ENCODE results near the gene RNF157. TPM values are rescaled to one million over a fixed set of nuclear protein-coding genes. Genes with fewer than 3 reads are reported as not detected.
A peak's percentile ranks its signal among the peaks of the same experiment; 100 is the strongest.

RNF157 gene
- total and polyA plus RNA-seq, 2 of the 13 experiments (the other 11 are each of a cell fraction or from before 2014, with no cell fraction given), result 0.44 to 1.5 TPM

DNA sequence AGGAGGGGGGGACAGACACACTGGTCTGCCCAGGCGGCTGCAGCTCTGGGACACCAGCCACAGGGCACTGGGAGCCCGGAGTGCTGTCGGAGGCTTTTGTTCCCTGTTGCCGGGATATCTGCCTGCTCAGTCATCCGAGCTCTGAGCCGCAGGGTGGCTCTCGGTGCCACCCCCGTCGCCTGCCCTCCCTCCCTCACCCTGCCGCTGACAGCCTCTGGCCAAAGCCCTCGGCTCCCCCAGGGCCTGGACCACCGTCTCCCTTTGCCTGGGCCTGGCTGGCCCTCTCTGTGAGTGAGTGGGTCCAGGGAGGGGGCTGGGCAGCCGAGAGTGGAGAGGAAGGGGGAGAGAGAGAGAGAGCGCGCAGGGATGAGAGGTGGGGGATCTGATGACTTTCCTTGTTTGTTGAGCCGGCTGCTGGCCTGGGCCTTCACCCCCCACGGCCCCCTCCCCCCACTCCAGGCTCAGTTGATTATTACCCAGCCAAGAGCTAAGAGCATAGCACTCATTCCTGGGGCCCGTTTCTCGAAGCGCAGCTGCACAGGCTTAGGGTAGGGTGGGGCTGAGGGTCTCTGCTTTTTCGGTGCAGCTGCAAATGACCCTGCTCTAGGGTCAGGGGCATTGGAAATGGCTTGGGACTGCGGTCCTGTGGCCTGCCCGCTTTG, 101.9 kb downstream of the RNF157 start (continued):
- TF ChIP-seq, protein P1, sequence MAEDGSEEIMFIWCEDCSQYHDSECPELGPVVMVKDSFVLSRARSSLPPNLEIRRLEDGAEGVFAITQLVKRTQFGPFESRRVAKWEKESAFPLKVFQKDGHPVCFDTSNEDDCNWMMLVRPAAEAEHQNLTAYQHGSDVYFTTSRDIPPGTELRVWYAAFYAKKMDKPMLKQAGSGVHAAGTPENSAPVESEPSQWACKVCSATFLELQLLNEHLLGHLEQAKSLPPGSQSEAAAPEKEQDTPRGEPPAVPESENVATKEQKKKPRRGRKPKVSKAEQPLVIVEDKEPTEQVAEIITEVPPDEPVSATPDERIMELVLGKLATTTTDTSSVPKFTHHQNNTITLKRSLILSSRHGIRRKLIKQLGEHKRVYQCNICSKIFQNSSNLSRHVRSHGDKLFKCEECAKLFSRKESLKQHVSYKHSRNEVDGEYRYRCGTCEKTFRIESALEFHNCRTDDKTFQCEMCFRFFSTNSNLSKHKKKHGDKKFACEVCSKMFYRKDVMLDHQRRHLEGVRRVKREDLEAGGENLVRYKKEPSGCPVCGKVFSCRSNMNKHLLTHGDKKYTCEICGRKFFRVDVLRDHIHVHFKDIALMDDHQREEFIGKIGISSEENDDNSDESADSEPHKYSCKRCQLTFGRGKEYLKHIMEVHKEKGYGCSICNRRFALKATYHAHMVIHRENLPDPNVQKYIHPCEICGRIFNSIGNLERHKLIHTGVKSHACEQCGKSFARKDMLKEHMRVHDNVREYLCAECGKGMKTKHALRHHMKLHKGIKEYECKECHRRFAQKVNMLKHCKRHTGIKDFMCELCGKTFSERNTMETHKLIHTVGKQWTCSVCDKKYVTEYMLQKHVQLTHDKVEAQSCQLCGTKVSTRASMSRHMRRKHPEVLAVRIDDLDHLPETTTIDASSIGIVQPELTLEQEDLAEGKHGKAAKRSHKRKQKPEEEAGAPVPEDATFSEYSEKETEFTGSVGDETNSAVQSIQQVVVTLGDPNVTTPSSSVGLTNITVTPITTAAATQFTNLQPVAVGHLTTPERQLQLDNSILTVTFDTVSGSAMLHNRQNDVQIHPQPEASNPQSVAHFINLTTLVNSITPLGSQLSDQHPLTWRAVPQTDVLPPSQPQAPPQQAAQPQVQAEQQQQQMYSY (CRISPR knock-in tag; IDR thresholded peaks at IDR 0.05), result 0 out of 2 replicates have a peak, but pooled peaks have one; percentile 1
- peak; percentile 78; the same call in 1 of the 2 replicates for TF ChIP-seq ZNF275 (CRISPR knock-in tag; IDR thresholded peaks at IDR 0.05; ENCODE audit: borderline replicate concordance)
- TF ChIP-seq ZFP90 (CRISPR knock-in tag; IDR thresholded peaks at IDR 0.05; ENCODE audit: borderline replicate concordance), result peak; percentile 95
- no peak for TF ChIP-seq SNRNP70 (IDR thresholded peaks at IDR 0.05; ENCODE audit: low read depth, low read length)
- TF ChIP-seq MIXL1 (CRISPR knock-in tag; IDR thresholded peaks at IDR 0.05), result peak; percentile 87
- no peak for TF ChIP-seq SUZ12 (IDR thresholded peaks at IDR 0.05; ENCODE audit: low read depth, low read length)
- TF ChIP-seq ZNF282 (IDR thresholded peaks at IDR 0.05; ENCODE audit: partially characterized antibody), result no peak
- TF ChIP-seq ZNF512B (CRISPR knock-in tag; IDR thresholded peaks at IDR 0.05; ENCODE audit: borderline replicate concordance), result peak; percentile 65
- TF ChIP-seq FLYWCH1 (CRISPR knock-in tag; IDR thresholded peaks at IDR 0.05), result no peak; the same call in 1 of the 2 replicates
- no peak for TF ChIP-seq ZFYVE20 (CRISPR knock-in tag; IDR thresholded peaks at IDR 0.05; ENCODE audit: borderline replicate concordance, low read depth)
- TF ChIP-seq IKZF1 (IDR thresholded peaks at IDR 0.05), result no peak
- TF ChIP-seq, protein P2, sequence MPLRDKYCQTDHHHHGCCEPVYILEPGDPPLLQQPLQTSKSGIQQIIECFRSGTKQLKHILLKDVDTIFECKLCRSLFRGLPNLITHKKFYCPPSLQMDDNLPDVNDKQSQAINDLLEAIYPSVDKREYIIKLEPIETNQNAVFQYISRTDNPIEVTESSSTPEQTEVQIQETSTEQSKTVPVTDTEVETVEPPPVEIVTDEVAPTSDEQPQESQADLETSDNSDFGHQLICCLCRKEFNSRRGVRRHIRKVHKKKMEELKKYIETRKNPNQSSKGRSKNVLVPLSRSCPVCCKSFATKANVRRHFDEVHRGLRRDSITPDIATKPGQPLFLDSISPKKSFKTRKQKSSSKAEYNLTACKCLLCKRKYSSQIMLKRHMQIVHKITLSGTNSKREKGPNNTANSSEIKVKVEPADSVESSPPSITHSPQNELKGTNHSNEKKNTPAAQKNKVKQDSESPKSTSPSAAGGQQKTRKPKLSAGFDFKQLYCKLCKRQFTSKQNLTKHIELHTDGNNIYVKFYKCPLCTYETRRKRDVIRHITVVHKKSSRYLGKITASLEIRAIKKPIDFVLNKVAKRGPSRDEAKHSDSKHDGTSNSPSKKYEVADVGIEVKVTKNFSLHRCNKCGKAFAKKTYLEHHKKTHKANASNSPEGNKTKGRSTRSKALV (CRISPR knock-in tag; IDR thresholded peaks at IDR 0.05), result peak; percentile 82
- TF ChIP-seq ZNF841 (CRISPR knock-in tag; IDR thresholded peaks at IDR 0.05; ENCODE audit: borderline replicate concordance), result no peak
- no peak; the same call in none of the 2 replicates for TF ChIP-seq SAFB2 (CRISPR knock-in tag; IDR thresholded peaks at IDR 0.05; ENCODE audit: borderline replicate concordance, low read depth)
- no peak for TF ChIP-seq WIZ (CRISPR knock-in tag; IDR thresholded peaks at IDR 0.05)
- no peak for TF ChIP-seq ZC3H13 (CRISPR knock-in tag; IDR thresholded peaks at IDR 0.05)
- TF ChIP-seq ZNF24 (IDR thresholded peaks at IDR 0.05), result 0 out of 2 replicates have a peak, but pooled peaks have one; percentile 25
- no peak for TF ChIP-seq SYNCRIP (IDR thresholded peaks at IDR 0.05; ENCODE audit: insufficient read depth, low read depth, low read length)
- peak; percentile 94; the same call in 1 of the 2 replicates for TF ChIP-seq ZNF350 (CRISPR knock-in tag; IDR thresholded peaks at IDR 0.05; ENCODE audit: borderline replicate concordance, low read depth)
- peak; percentile 78 for TF ChIP-seq NR2F6 (IDR thresholded peaks at IDR 0.05)
- TF ChIP-seq NR2F6 (CRISPR knock-in tag; IDR thresholded peaks at IDR 0.05), result no peak; the same call in none of the 2 replicates
